ENCODE results near the gene AADAT. TPM values are rescaled to one million over a fixed set of nuclear protein-coding genes. Genes with fewer than 3 reads are reported as not detected.

AADAT gene
- total RNA-seq, 2 experiments from 2014 or later = not detected

GRCh38 chr4:170035845-170036244, 53.9 kb downstream of the AADAT start:
- H3K4me1 Mint-ChIP-seq = no peaks in the 10 kb centered on the region
- H3K9me3 Mint-ChIP-seq (ENCODE audit: low read depth) = no peaks in the 10 kb centered on the region
- H3K4me3 Mint-ChIP-seq = no peak overlapping the region
- CTCF ChIA-PET = no interaction called here
- no peak overlapping the region for H3K27ac Mint-ChIP-seq
- DNase-seq (no peak), ATAC-seq (no peak)
- no peaks in the 10 kb centered on the region for H3K36me3 Mint-ChIP-seq
- peaks cover under 1% of the 10 kb centered on the region for H3K27me3 Mint-ChIP-seq

GRCh38 chr4:170035231-170035630, 54.5 kb downstream of the AADAT start:
- no peaks in the 10 kb centered on the region for H3K9me3 Mint-ChIP-seq (ENCODE audit: low read depth)
- ATAC-seq (no peak), DNase-seq (no peak)
- H3K4me3 Mint-ChIP-seq = no peak overlapping the region
- no peak overlapping the region for H3K27ac Mint-ChIP-seq
- peaks cover 6% of the 10 kb centered on the region for H3K27me3 Mint-ChIP-seq
- H3K4me1 Mint-ChIP-seq = no peaks in the 10 kb centered on the region
- H3K36me3 Mint-ChIP-seq = no peaks in the 10 kb centered on the region
- CTCF ChIA-PET = no interaction called here

- Mint-ChIP-seq H3K4me1 (no peaks in the 10 kb centered on the region), H3K27me3 (peaks cover 13% of the 10 kb centered on the region), H3K27ac (no peak overlapping the region), H3K4me3 (no peak overlapping the region), H3K36me3 (no peaks in the 10 kb centered on the region), H3K9me3 (ENCODE audit: low read depth) (no peaks in the 10 kb centered on the region)
- ATAC-seq (no peak), DNase-seq (no peak)
- CTCF ChIA-PET = no interaction called here
Observed at GRCh38 chr4:170033999-170034398, 55.8 kb downstream of the AADAT start.

GRCh38 chr4:170030121-170030520, 59.6 kb downstream of the AADAT start:
- peaks cover 39% of the 10 kb centered on the region for H3K27me3 Mint-ChIP-seq
- H3K4me3 Mint-ChIP-seq = no peak overlapping the region
- ATAC-seq = no peak
- H3K36me3 Mint-ChIP-seq = peaks cover 2% of the 10 kb centered on the region
- no peak for DNase-seq
- CTCF ChIA-PET = interaction anchor here (1.1 kb wide), 1 partner anchor 220 kb away, joined by 3 read pairs; no protein-coding TSS in a partner anchor
- no peak overlapping the region for H3K27ac Mint-ChIP-seq
- peaks cover 10% of the 10 kb centered on the region for H3K4me1 Mint-ChIP-seq
- H3K9me3 Mint-ChIP-seq (ENCODE audit: low read depth) = no peaks in the 10 kb centered on the region

- peaks cover 10% of the 10 kb centered on the region for H3K4me1 Mint-ChIP-seq
- no peaks in the 10 kb centered on the region for H3K9me3 Mint-ChIP-seq (ENCODE audit: low read depth)
- peak overlapping the region; percentile 70 for H3K27ac Mint-ChIP-seq
- peaks cover 60% of the 10 kb centered on the region for H3K27me3 Mint-ChIP-seq
- CTCF ChIA-PET = interaction anchor here (1.1 to 1.4 kb wide), 2 partner anchors 414 to 617 kb away, joined by 3 read pairs; no protein-coding TSS in a partner anchor
- peak; percentile 91 for DNase-seq
- H3K36me3 Mint-ChIP-seq = peaks cover 2% of the 10 kb centered on the region
- peak; percentile 68 for ATAC-seq
- peak overlapping the region; percentile 83 for H3K4me3 Mint-ChIP-seq
Observed at GRCh38 chr4:170027181-170027829, 62.5 kb downstream of the AADAT start.

GRCh38 chr4:170026253-170027021, 63.3 kb downstream of the AADAT start, which contains the start of gene MFAP3L:
Gene MFAP3L, minus strand, starts transcription at chr4:170026395. Its CDS starts 20,518 bp downstream, at chr4:170005877.
- ATAC-seq (peak; percentile 88), DNase-seq (peak; percentile 82)
- Mint-ChIP-seq H3K9me3 (ENCODE audit: low read depth) (no peaks in the 10 kb centered on the region), H3K4me1 (peaks cover 10% of the 10 kb centered on the region), H3K36me3 (peaks cover 2% of the 10 kb centered on the region), H3K27ac (peak within 1 kb of the TSS; percentile 70), H3K27me3 (peaks cover 60% of the 10 kb centered on the region), H3K4me3 (peak within 1 kb of the TSS; percentile 83)
- CTCF ChIA-PET = interaction anchor here (1.1 to 1.8 kb wide), 4 partner anchors 67 to 616 kb away, joined by 3 to 8 read pairs (median 4); partner anchors contain the start of gene NEK1

- ATAC-seq = no peak
- H3K4me3 Mint-ChIP-seq = peak overlapping the region; percentile 68
- DNase-seq = no peak
- peaks cover 2% of the 10 kb centered on the region for H3K36me3 Mint-ChIP-seq
- CTCF ChIA-PET = interaction anchor here (0.9 to 1.8 kb wide), 3 partner anchors 19 to 413 kb away, joined by 3 to 8 read pairs (median 4); partner anchors contain the start of gene NEK1
- no peaks in the 10 kb centered on the region for H3K9me3 Mint-ChIP-seq (ENCODE audit: low read depth)
- peak overlapping the region; percentile 9 for H3K27ac Mint-ChIP-seq
- peaks cover 10% of the 10 kb centered on the region for H3K4me1 Mint-ChIP-seq
- peaks cover 58% of the 10 kb centered on the region for H3K27me3 Mint-ChIP-seq
Observed at GRCh38 chr4:170025523-170026252, 64.1 kb downstream of the AADAT start.

- Mint-ChIP-seq H3K27ac (no peak overlapping the region), H3K27me3 (peaks cover 34% of the 10 kb centered on the region), H3K4me1 (peaks cover 3% of the 10 kb centered on the region), H3K36me3 (no peaks in the 10 kb centered on the region), H3K4me3 (no peak overlapping the region), H3K9me3 (ENCODE audit: low read depth) (no peaks in the 10 kb centered on the region)
- CTCF ChIA-PET = interaction anchor here (0.5 kb wide), 1 partner anchor 192 kb away, joined by 3 read pairs; no protein-coding TSS in a partner anchor
- no peak for ATAC-seq
- DNase-seq = no peak
Observed at GRCh38 chr4:170022211-170022610, 67.5 kb downstream of the AADAT start.

GRCh38 chr4:170017252-170017651, 72.5 kb downstream of the AADAT start:
- no peak overlapping the region for H3K4me3 Mint-ChIP-seq
- H3K27ac Mint-ChIP-seq = no peak overlapping the region
- H3K36me3 Mint-ChIP-seq = no peaks in the 10 kb centered on the region
- CTCF ChIA-PET = no interaction called here
- peaks cover 2% of the 10 kb centered on the region for H3K27me3 Mint-ChIP-seq
- ATAC-seq (no peak), DNase-seq (no peak)
- H3K4me1 Mint-ChIP-seq = no peaks in the 10 kb centered on the region
- no peaks in the 10 kb centered on the region for H3K9me3 Mint-ChIP-seq (ENCODE audit: low read depth)

- no peak overlapping the region for H3K4me3 Mint-ChIP-seq
- ATAC-seq (no peak), DNase-seq (no peak)
- peaks cover 1% of the 10 kb centered on the region for H3K27me3 Mint-ChIP-seq
- no peaks in the 10 kb centered on the region for H3K36me3 Mint-ChIP-seq
- no peaks in the 10 kb centered on the region for H3K9me3 Mint-ChIP-seq (ENCODE audit: low read depth)
- no peak overlapping the region for H3K27ac Mint-ChIP-seq
- H3K4me1 Mint-ChIP-seq = no peaks in the 10 kb centered on the region
- CTCF ChIA-PET = no interaction called here
Observed at GRCh38 chr4:170015285-170015684, 74.5 kb downstream of the AADAT start.

- Mint-ChIP-seq H3K36me3 (no peaks in the 10 kb centered on the region), H3K4me1 (no peaks in the 10 kb centered on the region), H3K4me3 (no peak overlapping the region), H3K27ac (no peak overlapping the region), H3K9me3 (ENCODE audit: low read depth) (no peaks in the 10 kb centered on the region), H3K27me3 (no peaks in the 10 kb centered on the region)
- ATAC-seq (no peak), DNase-seq (no peak)
- CTCF ChIA-PET = no interaction called here
Observed at GRCh38 chr4:170014359-170015011, 75.3 kb downstream of the AADAT start.

GRCh38 chr4:170012629-170012958, 77.2 kb downstream of the AADAT start:
- Mint-ChIP-seq H3K27ac (no peak overlapping the region), H3K9me3 (ENCODE audit: low read depth) (no peaks in the 10 kb centered on the region), H3K4me1 (peaks cover 5% of the 10 kb centered on the region), H3K4me3 (no peak overlapping the region), H3K27me3 (no peaks in the 10 kb centered on the region), H3K36me3 (no peaks in the 10 kb centered on the region)
- no peak for ATAC-seq
- CTCF ChIA-PET = no interaction called here
- no peak for DNase-seq

Measured in activated CD8-positive, alpha-beta memory T cell treated with anti-CD3 and anti-CD28 coated beads, Interleukin-2, amount 10 ng/mL, durations not matched to agents 7 days and 5 days (primary cell).